ENCODE results near the gene SESTD1.

GRCh38 chr2:179243046-179243445, 21.6 kb downstream of the SESTD1 start:
- TF ChIP-seq RAD21 (conservative IDR thresholded peaks at IDR 0.05) = no peak
- no peak for TF ChIP-seq CTCF (IDR thresholded peaks at IDR 0.05; ENCODE audit: poor library complexity, severe bottlenecking)
- no peak for TF ChIP-seq POLR2AphosphoS5 (IDR thresholded peaks at IDR 0.05)
- TF ChIP-seq REST (IDR thresholded peaks at IDR 0.05; ENCODE audit: borderline replicate concordance) = no peak
- TF ChIP-seq MXI1 (conservative IDR thresholded peaks at IDR 0.05; ENCODE audit: poor library complexity, severe bottlenecking) = no peak
- no peak for TF ChIP-seq EZH2 (IDR thresholded peaks at IDR 0.05; ENCODE audit: borderline replicate concordance, insufficient read depth, low read length, poor library complexity, severe bottlenecking)
- no peak for TF ChIP-seq EP300 (conservative IDR thresholded peaks at IDR 0.05; ENCODE audit: poor library complexity, severe bottlenecking)

Measured in neural cell (in vitro differentiated cells).